Measurements from ENCODE around the gene IRF1.

GRCh38 chr5:132462856-132463745, 27.5 kb downstream of the IRF1 start:
- TF ChIP-seq CTCF (IDR thresholded peaks at IDR 0.05) (no peak), EP300 (IDR thresholded peaks at IDR 0.05) (no peak)
